GM12878 (cell line): ENCODE data around the gene PHB1. TPM values are rescaled to one million over a fixed set of nuclear protein-coding genes. Genes with fewer than 3 reads are reported as not detected.

Experiments
- ATAC-seq: fragments of 200-7000 bp; cut with Tn5 transposase; 3 replicates; pipeline ENCODE4 v1.9.1; 2020; ENCODE audit warnings: mild to moderate bottlenecking, moderate library complexity
- BruUV-seq: library from RNA; stranded (reverse); fragments of 400-500 nt; replicated peaks from 2 replicates; lab custom pipeline; 2021; lab: Mats Ljungman, UMichigan
- CTCF ChIA-PET: fragments of 300-600 bp; sonication (Branson Sonifier 250); formaldehyde crosslinking; extraction: SDS; loops from one replicate; lab custom pipeline; 2021; ENCODE audit warnings: inconsistent platforms; lab: Yijun Ruan, JAX
- POLR2A ChIA-PET: fragments of 350-600 bp; formaldehyde crosslinking; extraction: SDS; loops from one replicate; lab custom pipeline; 2021; ENCODE audit warnings: inconsistent platforms; lab: Charles Lee
- RAD21 ChIA-PET: fragments of 300-600 bp; sonication (Branson Sonifier 250); formaldehyde crosslinking; loops from one replicate; lab custom pipeline; 2023; ENCODE audit warnings: antibody characterized with exemption; ENCODE audit not compliant: unreplicated experiment; lab: Charles Lee
- SMC1A ChIA-PET: fragments of 300-600 bp; sonication (Branson Sonifier 250); formaldehyde crosslinking; loops from one replicate; lab custom pipeline; 2023; ENCODE audit not compliant: unreplicated experiment, uncharacterized antibody; lab: Charles Lee
- DNase-seq: peaks from one replicate; pipeline ENCODE4 v3.0.0-alpha.2; 2011; ENCODE audit warnings: low read depth, low spot score
- FAIRE-seq: peaks from 3 replicates; lab custom pipeline; 2011; peaks lifted over from hg19 to GRCh38; lab: Jason Lieb, UNC
- H2AFZ ChIP-seq: 2 replicates; pipeline ENCODE4 v1.6.0; 2011; ENCODE audit warnings: low read depth, low read length, control low read depth; ENCODE audit not compliant: control insufficient read depth
- H3K27ac ChIP-seq: 2 replicates; pipeline ENCODE4 v1.5.1; 2011; ENCODE audit warnings: control low read depth; ENCODE audit not compliant: control insufficient read depth, insufficient read depth
- H3K27me3 ChIP-seq, 2 experiments: replicated peaks in 1 of 2; 2 replicates each; pipeline versions ENCODE4 v1.6.0 to v1.6.1; 2011; ENCODE audit warnings: low read length in 1 of 2; ENCODE audit not compliant: control insufficient read depth in 2 of 2, insufficient read depth in 2 of 2
- H3K36me3 ChIP-seq, 2 experiments: 2 replicates each; pipeline ENCODE4 v1.5.1; 2011; ENCODE audit warnings: low read length in 1 of 2; ENCODE audit not compliant: control insufficient read depth in 2 of 2, insufficient read depth in 2 of 2
- H3K4me1 ChIP-seq: 2 replicates; pipeline ENCODE4 v1.6.1; 2011; ENCODE audit warnings: mild to moderate bottlenecking, low read length, moderate library complexity, mixed read lengths; ENCODE audit not compliant: control insufficient read depth, insufficient read depth
- H3K4me2 ChIP-seq: 2 replicates; pipeline ENCODE4 v1.6.0; 2011; ENCODE audit warnings: control low read depth; ENCODE audit not compliant: control insufficient read depth, insufficient read depth
- H3K4me3 ChIP-seq: fragments of 200-600 bp; sonication (generic); 2 replicates; pipeline ENCODE4 v1.5.1; 2016
- H3K79me2 ChIP-seq: 2 replicates; pipeline ENCODE4 v1.6.0; 2011; ENCODE audit warnings: low read length; ENCODE audit not compliant: control insufficient read depth, insufficient read depth
- H3K9ac ChIP-seq: 2 replicates; pipeline ENCODE4 v1.8.0; 2011; ENCODE audit warnings: low read length, control low read depth, mixed read lengths; ENCODE audit not compliant: control insufficient read depth, insufficient read depth
- H3K9me3 ChIP-seq: replicated peaks from 3 replicates; pipeline ENCODE4 v1.5.1; 2011; ENCODE audit warnings: mild to moderate bottlenecking, low read length; ENCODE audit not compliant: control insufficient read depth, insufficient read depth
- H4K20me1 ChIP-seq: 2 replicates; pipeline ENCODE4 v1.6.0; 2011; ENCODE audit not compliant: control insufficient read depth, insufficient read depth
- CBX5 ChIP-seq: sonication (generic); IDR thresholded peaks from 2 replicates; pipeline ENCODE4 v1.6.1; 2016; ENCODE audit warnings: low read depth, moderate library complexity, mild to moderate bottlenecking, inconsistent platforms
- CEBPZ ChIP-seq: fragments of 150-350 bp; IDR thresholded peaks from 2 replicates; pipeline ENCODE4 v1.6.1; 2016; ENCODE audit warnings: low read depth, low read length
- KDM1A ChIP-seq: fragments of 200-600 bp; sonication (generic); IDR thresholded peaks from 2 replicates; pipeline ENCODE4 v1.6.1; 2016; ENCODE audit warnings: borderline replicate concordance
- MYC ChIP-seq: IDR thresholded peaks from 2 replicates; pipeline ENCODE4 v1.6.1; 2011; ENCODE audit warnings: mild to moderate bottlenecking, low read length, moderate library complexity, inconsistent platforms; ENCODE audit not compliant: insufficient read depth, insufficient replicate concordance, insufficient read length, severe bottlenecking
- NRF1 ChIP-seq: conservative IDR thresholded peaks from 2 replicates; pipeline ENCODE4 v1.6.1; 2011; ENCODE audit warnings: mild to moderate bottlenecking, low read depth, low read length, improper control_type of control experiment
- PML ChIP-seq: IDR thresholded peaks from 2 replicates; pipeline ENCODE4 v1.6.1; 2012; ENCODE audit warnings: low read length, inconsistent platforms
- POLR2A ChIP-seq: IDR thresholded peaks from 2 replicates; pipeline ENCODE4 v1.6.1; 2011; ENCODE audit warnings: low read depth, mild to moderate bottlenecking, low read length
- SIX5 ChIP-seq: IDR thresholded peaks from 2 replicates; pipeline ENCODE4 v1.6.1; 2011; ENCODE audit warnings: mild to moderate bottlenecking, low read depth, low read length, moderate library complexity; ENCODE audit not compliant: severe bottlenecking
- STAT3 ChIP-seq: IDR thresholded peaks from 2 replicates; pipeline ENCODE4 v1.6.1; 2011; ENCODE audit warnings: low read depth, low read length, improper control_type of control experiment
- WGBS: methylation state at CpG from one replicate; pipeline ENCODE4 v1.1.6; 2016; ENCODE audit warnings: low lambda C conversion rate; ENCODE audit not compliant: insufficient replicate concordance, insufficient coverage; ENCODE audit errors: missing lambda C conversion rate; 5-methylcytosine and 5-hydroxymethylcytosine counted together
- in situ Hi-C: fragments of 300-500 bp; cut with MboI; formaldehyde crosslinking; loops from 9 replicates; pipeline ENCODE4 v1.14.3; 2018; ENCODE audit warnings: mixed read lengths
- intact Hi-C: fragments of 100-400 bp; cut with micrococcal nuclease; formaldehyde crosslinking; loops from one replicate; pipeline ENCODE4 v1.14.2; 2022; ENCODE audit not compliant: unreplicated experiment
- polyA plus RNA-seq, 11 experiments: library from polyadenylated mRNA; depleted of rRNA in 4 of 11; unstranded in 6 of 11; stranded (reverse) in 5 of 11; fragments of >200 nt; fragmentation: Nextera tagmentation in 4 of 11; fragmentation: Illumina TruSeq in 1 of 11; extraction: Ambion mirVana in 4 of 11; extraction: Trizol in 1 of 11; gene quantifications; 1 replicate in 1 of 11; 2 replicates in 10 of 11; pipeline versions ENCODE4 v1.2.1 to v1.2.3, GENCODE V29; 2011 to 2016; ENCODE audit warnings: inconsistent platforms in 2 of 11, missing spikeins in 2 of 11, low read depth in 1 of 11
- total RNA-seq, 4 experiments: library from RNA; depleted of rRNA in 3 of 4; stranded (reverse); fragments of >200 nt in 3 of 4; fragmentation: Illumina TruSeq in 1 of 4; extraction: Trizol in 1 of 4; gene quantifications; 2 replicates each; pipeline versions ENCODE4 v1.2.1 to v1.2.3, GENCODE V29; 2013 to 2021
- TF ChIP-seq, protein P1 (sequence below): fragments of 450-650 bp; formaldehyde crosslinking; IDR thresholded peaks from 2 replicates; pipeline ENCODE4 v1.4.0; 2022; ENCODE audit warnings: mild to moderate bottlenecking, moderate library complexity
- TF ChIP-seq, protein P2 (sequence below): fragments of 450-650 bp; IDR thresholded peaks from 2 replicates; pipeline ENCODE4 v1.6.1; 2017; ENCODE audit warnings: mild to moderate bottlenecking, low read depth, inconsistent platforms; ENCODE audit not compliant: poor library complexity, severe bottlenecking
- TF ChIP-seq, protein P3 (sequence below): fragments of 450-650 bp; IDR thresholded peaks from 2 replicates; pipeline ENCODE4 v1.6.1; 2018; ENCODE audit warnings: mild to moderate bottlenecking, low read depth, moderate library complexity; ENCODE audit not compliant: partially characterized antibody

Gene PHB1
- total and polyA plus RNA-seq, 10 of the 15 experiments (the other 5 are each of a cell fraction or from before 2014, with no cell fraction given), result 117 to 466 (median 248) TPM

GRCh38 chr17:49450735-49451134, 36.1 kb upstream of the PHB1 start:
- H3K27me3 ChIP-seq, result peaks cover 0 to 4% of the 10 kb centered on the region in 2 experiments; a peak in 2 of 4 replicates
- ChIA-PET CTCF (interaction anchor here (0.6 kb wide), 1 partner anchor 60 kb away, joined by 3 read pairs; no protein-coding TSS in a partner anchor), SMC1A (interaction anchor here (0.6 to 1.1 kb wide), 2 partner anchors 13 to 33 kb away, joined by 3 to 4 read pairs; no protein-coding TSS in a partner anchor), RAD21 (no interaction called here), POLR2A (no interaction called here)
- intact Hi-C loops (no loop called here), in situ Hi-C loops (no loop called here)
- ATAC-seq (no peak), FAIRE-seq (no peak), DNase-seq (no peak)
- no peak overlapping the region for H3K4me2 ChIP-seq
- no peaks in the 10 kb centered on the region for H3K36me3 ChIP-seq
- no peaks in the 10 kb centered on the region for H3K9me3 ChIP-seq
- 6% methylated on average over 3 of the region's 3 CpGs for WGBS
- no TSS peak for BruUV-seq
- no peak overlapping the region for H3K27ac ChIP-seq
- H2AFZ ChIP-seq, result no peak overlapping the region
- no peaks in the 10 kb centered on the region for H3K4me1 ChIP-seq
- no peak overlapping the region for H3K9ac ChIP-seq
- H4K20me1 ChIP-seq, result no peaks in the 10 kb centered on the region
- no peaks in the 10 kb centered on the region for H3K79me2 ChIP-seq
- no peak overlapping the region for H3K4me3 ChIP-seq
- TF ChIP-seq NRF1 (no peak), CEBPZ (no peak), SIX5 (no peak), STAT3 (no peak), POLR2A (no peak), KDM1A (no peak), CBX5 (no peak), PML (no peak), MYC (no peak)
- TF ChIP-seq, protein P1, sequence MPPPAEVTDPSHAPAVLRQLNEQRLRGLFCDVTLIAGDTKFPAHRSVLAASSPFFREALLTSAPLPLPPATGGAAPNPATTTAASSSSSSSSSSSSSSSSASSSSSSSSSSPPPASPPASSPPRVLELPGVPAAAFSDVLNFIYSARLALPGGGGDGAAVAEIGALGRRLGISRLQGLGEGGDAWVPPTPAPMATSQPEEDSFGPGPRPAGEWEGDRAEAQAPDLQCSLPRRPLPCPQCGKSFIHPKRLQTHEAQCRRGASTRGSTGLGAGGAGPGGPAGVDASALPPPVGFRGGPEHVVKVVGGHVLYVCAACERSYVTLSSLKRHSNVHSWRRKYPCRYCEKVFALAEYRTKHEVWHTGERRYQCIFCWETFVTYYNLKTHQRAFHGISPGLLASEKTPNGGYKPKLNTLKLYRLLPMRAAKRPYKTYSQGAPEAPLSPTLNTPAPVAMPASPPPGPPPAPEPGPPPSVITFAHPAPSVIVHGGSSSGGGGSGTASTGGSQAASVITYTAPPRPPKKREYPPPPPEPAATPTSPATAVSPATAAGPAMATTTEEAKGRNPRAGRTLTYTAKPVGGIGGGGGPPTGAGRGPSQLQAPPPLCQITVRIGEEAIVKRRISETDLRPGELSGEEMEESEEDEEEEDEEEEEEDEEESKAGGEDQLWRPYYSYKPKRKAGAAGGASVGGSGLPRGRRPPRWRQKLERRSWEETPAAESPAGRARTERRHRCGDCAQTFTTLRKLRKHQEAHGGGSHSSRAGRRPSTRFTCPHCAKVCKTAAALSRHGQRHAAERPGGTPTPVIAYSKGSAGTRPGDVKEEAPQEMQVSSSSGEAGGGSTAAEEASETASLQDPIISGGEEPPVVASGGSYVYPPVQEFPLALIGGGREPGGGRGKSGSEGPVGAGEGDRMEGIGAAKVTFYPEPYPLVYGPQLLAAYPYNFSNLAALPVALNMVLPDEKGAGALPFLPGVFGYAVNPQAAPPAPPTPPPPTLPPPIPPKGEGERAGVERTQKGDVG (CRISPR knock-in tag), result no peak
- TF ChIP-seq, protein P2, sequence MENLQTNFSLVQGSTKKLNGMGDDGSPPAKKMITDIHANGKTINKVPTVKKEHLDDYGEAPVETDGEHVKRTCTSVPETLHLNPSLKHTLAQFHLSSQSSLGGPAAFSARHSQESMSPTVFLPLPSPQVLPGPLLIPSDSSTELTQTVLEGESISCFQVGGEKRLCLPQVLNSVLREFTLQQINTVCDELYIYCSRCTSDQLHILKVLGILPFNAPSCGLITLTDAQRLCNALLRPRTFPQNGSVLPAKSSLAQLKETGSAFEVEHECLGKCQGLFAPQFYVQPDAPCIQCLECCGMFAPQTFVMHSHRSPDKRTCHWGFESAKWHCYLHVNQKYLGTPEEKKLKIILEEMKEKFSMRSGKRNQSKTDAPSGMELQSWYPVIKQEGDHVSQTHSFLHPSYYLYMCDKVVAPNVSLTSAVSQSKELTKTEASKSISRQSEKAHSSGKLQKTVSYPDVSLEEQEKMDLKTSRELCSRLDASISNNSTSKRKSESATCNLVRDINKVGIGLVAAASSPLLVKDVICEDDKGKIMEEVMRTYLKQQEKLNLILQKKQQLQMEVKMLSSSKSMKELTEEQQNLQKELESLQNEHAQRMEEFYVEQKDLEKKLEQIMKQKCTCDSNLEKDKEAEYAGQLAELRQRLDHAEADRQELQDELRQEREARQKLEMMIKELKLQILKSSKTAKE, result no peak
- TF ChIP-seq, protein P3, sequence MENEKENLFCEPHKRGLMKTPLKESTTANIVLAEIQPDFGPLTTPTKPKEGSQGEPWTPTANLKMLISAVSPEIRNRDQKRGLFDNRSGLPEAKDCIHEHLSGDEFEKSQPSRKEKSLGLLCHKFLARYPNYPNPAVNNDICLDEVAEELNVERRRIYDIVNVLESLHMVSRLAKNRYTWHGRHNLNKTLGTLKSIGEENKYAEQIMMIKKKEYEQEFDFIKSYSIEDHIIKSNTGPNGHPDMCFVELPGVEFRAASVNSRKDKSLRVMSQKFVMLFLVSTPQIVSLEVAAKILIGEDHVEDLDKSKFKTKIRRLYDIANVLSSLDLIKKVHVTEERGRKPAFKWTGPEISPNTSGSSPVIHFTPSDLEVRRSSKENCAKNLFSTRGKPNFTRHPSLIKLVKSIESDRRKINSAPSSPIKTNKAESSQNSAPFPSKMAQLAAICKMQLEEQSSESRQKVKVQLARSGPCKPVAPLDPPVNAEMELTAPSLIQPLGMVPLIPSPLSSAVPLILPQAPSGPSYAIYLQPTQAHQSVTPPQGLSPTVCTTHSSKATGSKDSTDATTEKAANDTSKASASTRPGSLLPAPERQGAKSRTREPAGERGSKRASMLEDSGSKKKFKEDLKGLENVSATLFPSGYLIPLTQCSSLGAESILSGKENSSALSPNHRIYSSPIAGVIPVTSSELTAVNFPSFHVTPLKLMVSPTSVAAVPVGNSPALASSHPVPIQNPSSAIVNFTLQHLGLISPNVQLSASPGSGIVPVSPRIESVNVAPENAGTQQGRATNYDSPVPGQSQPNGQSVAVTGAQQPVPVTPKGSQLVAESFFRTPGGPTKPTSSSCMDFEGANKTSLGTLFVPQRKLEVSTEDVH, result no peak
